Lower leg skin (tissue), 4 donors: ENCODE data around the gene TWIST2. TPM values are rescaled to one million over a fixed set of nuclear protein-coding genes. Genes with fewer than 3 reads are reported as not detected.
A peak's percentile ranks its signal among the peaks of the same experiment; 100 is the strongest.

Experiments
- DNase-seq, 2 donors: peaks; one replicate each; pipeline ENCODE4 v3.0.0-alpha.2; 2019; ENCODE audit warnings: low spot score in 2 of 2
- H3K4me3 ChIP-seq: fragments of 200-600 bp; sonication (generic); 2 replicates; pipeline ENCODE4 v1.5.1; 2017; ENCODE audit warnings: mild to moderate bottlenecking, low read depth; ENCODE audit not compliant: poor library complexity, severe bottlenecking
- CTCF ChIP-seq, 3 donors: fragments of 450-650 bp; IDR thresholded peaks; one replicate each; pipeline ENCODE4 v1.5.1; 2016; ENCODE audit warnings: antibody characterized with exemption in 3 of 3, mild to moderate bottlenecking in 3 of 3, moderate library complexity in 2 of 3
- POLR2A ChIP-seq, 2 donors: fragments of 450-650 bp; IDR thresholded peaks; one replicate each; pipeline ENCODE4 v1.6.1; 2016 to 2017; ENCODE audit warnings: antibody characterized with exemption in 2 of 2, mild to moderate bottlenecking in 1 of 2, moderate library complexity in 1 of 2
- WGBS, 2 donors: methylation state at CpG; one replicate each; pipeline ENCODE4 v1.1.5; 2018; 5-methylcytosine and 5-hydroxymethylcytosine counted together
- intact Hi-C: fragments of 100-400 bp; cut with DNase I; formaldehyde crosslinking; loops from one replicate; pipeline ENCODE4 v1.15.0; 2023; ENCODE audit warnings: low total_unique reads
- total RNA-seq, 4 donors: library from RNA; depleted of rRNA; stranded (reverse); fragments of >200 nt; gene quantifications; one replicate each; pipeline ENCODE4 v1.1.0, GENCODE V29; 2016

The TWIST2 gene
- total RNA-seq, 4 donors from 2014 or later: 36.5 to 47.8 (median 38.5) TPM

- DNase-seq: no peak
- WGBS, 2 donors: 53 to 68% methylated on average over 2 of the region's 2 CpGs
- H3K4me3 ChIP-seq: peak overlapping the region; percentile 47
- no peak for TF ChIP-seq CTCF (IDR thresholded peaks at IDR 0.05)
- no peak for TF ChIP-seq POLR2A (IDR thresholded peaks at IDR 0.05)
- intact Hi-C loops: no loop called here
Measured at GRCh38 chr2:238850091-238850490, 2.2 kb downstream of the TWIST2 start.

GRCh38 chr2:238851026-238851425 is 3.1 kb downstream of the TWIST2 start:
- 56 to 58% methylated on average over 5 of the region's 5 CpGs for whole genome bisulfite sequencing, 2 donors
- intact Hi-C loops: no loop called here
- DNase-seq: peak in 1 of 2 donors; percentile 14
- TF ChIP-seq POLR2A (IDR thresholded peaks at IDR 0.05) (no peak), CTCF (IDR thresholded peaks at IDR 0.05) (no peak)
- no peak overlapping the region for H3K4me3 ChIP-seq

GRCh38 chr2:238851761-238852160 is 3.9 kb downstream of the TWIST2 start:
- intact Hi-C loops: no loop called here
- TF ChIP-seq POLR2A (IDR thresholded peaks at IDR 0.05) (no peak), CTCF (IDR thresholded peaks at IDR 0.05) (no peak)
- DNase-seq: no peak
- WGBS, 2 donors: 63 to 65% methylated on average over 3 of the region's 3 CpGs
- peak overlapping the region; percentile 7 for H3K4me3 ChIP-seq

GRCh38 chr2:238852206-238852869 is 4.5 kb downstream of the TWIST2 start:
- TF ChIP-seq POLR2A (IDR thresholded peaks at IDR 0.05): no peak
- TF ChIP-seq CTCF (IDR thresholded peaks at IDR 0.05): no peak
- 45 to 57% methylated on average over 9 of the region's 9 CpGs for WGBS, 2 donors
- no peak for DNase-seq
- H3K4me3 ChIP-seq: no peak overlapping the region
- intact Hi-C loops: no loop called here

GRCh38 chr2:238853218-238853617 is 5.3 kb downstream of the TWIST2 start:
- intact Hi-C loops: no loop called here
- WGBS, 2 donors: 66 to 76% methylated on average over 1 of the region's 1 CpG
- no peak for TF ChIP-seq POLR2A (IDR thresholded peaks at IDR 0.05)
- no peak for TF ChIP-seq CTCF (IDR thresholded peaks at IDR 0.05)
- no peak overlapping the region for H3K4me3 ChIP-seq
- DNase-seq: no peak

GRCh38 chr2:238853721-238854120 is 5.8 kb downstream of the TWIST2 start:
- H3K4me3 ChIP-seq: no peak overlapping the region
- 65 to 67% methylated on average over 9 of the region's 9 CpGs for WGBS, 2 donors
- DNase-seq: peak in 1 of 2 donors; percentile 79
- intact Hi-C loops: no loop called here
- TF ChIP-seq CTCF (IDR thresholded peaks at IDR 0.05) (no peak), POLR2A (IDR thresholded peaks at IDR 0.05) (no peak)
